ENCODE results near the gene CDH22.

The CDH22 gene

GRCh38 chr20:46343975-46344357 is 35.7 kb upstream of the CDH22 start:
- TF ChIP-seq L3MBTL2 (conservative IDR thresholded peaks at IDR 0.05) (no peak), LEF1 (IDR thresholded peaks at IDR 0.05; ENCODE audit: borderline replicate concordance) (no peak), SUZ12 (IDR thresholded peaks at IDR 0.05) (no peak), PKNOX1 (IDR thresholded peaks at IDR 0.05) (no peak), BHLHE40 (IDR thresholded peaks at IDR 0.05; ENCODE audit: borderline replicate concordance) (no peak)

GRCh38 chr20:46343348-46343974 is 35.2 kb upstream of the CDH22 start:
- DNase-seq (ENCODE audit: extremely low spot score) = no peak
- TF ChIP-seq SP1 (IDR thresholded peaks at IDR 0.05) = no peak
- POLR2A ChIA-PET = interaction anchor here (1.0 kb wide), 2 partner anchors 10 to 21 kb away, joined by 5 read pairs; no protein-coding TSS in a partner anchor
- CTCF ChIA-PET = no interaction called here

More at GRCh38 chr20:46343975-46344357, 35.7 kb upstream of the CDH22 start:
- DNase-seq (ENCODE audit: extremely low spot score) = no peak
- ChIA-PET CTCF (no interaction called here), POLR2A (interaction anchor here (1.0 kb wide), 2 partner anchors 11 to 20 kb away, joined by 5 read pairs; no protein-coding TSS in a partner anchor)

GRCh38 chr20:46342451-46343347 is 34.4 kb upstream of the CDH22 start:
- CTCF ChIA-PET = no interaction called here
- no peak for DNase-seq (ENCODE audit: extremely low spot score)
- TF ChIP-seq L3MBTL2 (conservative IDR thresholded peaks at IDR 0.05) (no peak), HDGF (IDR thresholded peaks at IDR 0.05; ENCODE audit: borderline replicate concordance) (no peak), ELF4 (IDR thresholded peaks at IDR 0.05) (no peak), CTBP1 (IDR thresholded peaks at IDR 0.05; ENCODE audit: borderline replicate concordance) (no peak), NFRKB (IDR thresholded peaks at IDR 0.05) (no peak), FOXK2 (IDR thresholded peaks at IDR 0.05) (no peak), SP1 (IDR thresholded peaks at IDR 0.05) (no peak), BHLHE40 (IDR thresholded peaks at IDR 0.05; ENCODE audit: borderline replicate concordance) (no peak)
- POLR2A ChIA-PET = no interaction called here

- ChIA-PET CTCF (no interaction called here), POLR2A (no interaction called here)
- no peak for DNase-seq (ENCODE audit: extremely low spot score)
- TF ChIP-seq ARNT (IDR thresholded peaks at IDR 0.05) = no peak
- TF ChIP-seq NFRKB (IDR thresholded peaks at IDR 0.05) = no peak
- no peak for TF ChIP-seq ZNF384 (IDR thresholded peaks at IDR 0.05)
- TF ChIP-seq FOXA1 (IDR thresholded peaks at IDR 0.05) = no peak
- no peak for TF ChIP-seq L3MBTL2 (conservative IDR thresholded peaks at IDR 0.05)
- no peak for TF ChIP-seq LEF1 (IDR thresholded peaks at IDR 0.05; ENCODE audit: borderline replicate concordance)
- no peak for TF ChIP-seq BHLHE40 (IDR thresholded peaks at IDR 0.05; ENCODE audit: borderline replicate concordance)
- TF ChIP-seq PKNOX1 (IDR thresholded peaks at IDR 0.05) = no peak
- TF ChIP-seq SP1 (IDR thresholded peaks at IDR 0.05) = no peak
- TF ChIP-seq ELF4 (IDR thresholded peaks at IDR 0.05) = no peak
- TF ChIP-seq FOXK2 (IDR thresholded peaks at IDR 0.05) = no peak
- TF ChIP-seq HDGF (IDR thresholded peaks at IDR 0.05; ENCODE audit: borderline replicate concordance) = no peak
- no peak for TF ChIP-seq CTBP1 (IDR thresholded peaks at IDR 0.05; ENCODE audit: borderline replicate concordance)
- TF ChIP-seq FOXM1 (IDR thresholded peaks at IDR 0.05; ENCODE audit: borderline replicate concordance) = no peak
Measured at GRCh38 chr20:46342010-46342378, 33.7 kb upstream of the CDH22 start.

GRCh38 chr20:46341074-46342009 is 33.0 kb upstream of the CDH22 start:
- POLR2A ChIA-PET = no interaction called here
- DNase-seq (ENCODE audit: extremely low spot score) = no peak
- CTCF ChIA-PET = no interaction called here
- TF ChIP-seq LEF1 (IDR thresholded peaks at IDR 0.05; ENCODE audit: borderline replicate concordance) (no peak), FOXA1 (IDR thresholded peaks at IDR 0.05) (no peak), PKNOX1 (IDR thresholded peaks at IDR 0.05) (no peak), SP1 (IDR thresholded peaks at IDR 0.05) (no peak), BHLHE40 (IDR thresholded peaks at IDR 0.05; ENCODE audit: borderline replicate concordance) (no peak), CTBP1 (IDR thresholded peaks at IDR 0.05; ENCODE audit: borderline replicate concordance) (no peak), ELF4 (IDR thresholded peaks at IDR 0.05) (no peak), NFRKB (IDR thresholded peaks at IDR 0.05) (no peak), SUZ12 (IDR thresholded peaks at IDR 0.05) (no peak), FOXK2 (IDR thresholded peaks at IDR 0.05) (no peak), ZNF384 (IDR thresholded peaks at IDR 0.05) (no peak), FOXM1 (IDR thresholded peaks at IDR 0.05; ENCODE audit: borderline replicate concordance) (no peak)

GRCh38 chr20:46339037-46339436 is 30.7 kb upstream of the CDH22 start:
- TF ChIP-seq L3MBTL2 (conservative IDR thresholded peaks at IDR 0.05) (no peak), FOXA1 (IDR thresholded peaks at IDR 0.05) (no peak), CTBP1 (IDR thresholded peaks at IDR 0.05; ENCODE audit: borderline replicate concordance) (no peak), SUZ12 (IDR thresholded peaks at IDR 0.05) (no peak), BHLHE40 (IDR thresholded peaks at IDR 0.05; ENCODE audit: borderline replicate concordance) (no peak), FOXM1 (IDR thresholded peaks at IDR 0.05; ENCODE audit: borderline replicate concordance) (no peak), ARNT (IDR thresholded peaks at IDR 0.05) (no peak), ZNF384 (IDR thresholded peaks at IDR 0.05) (no peak), NFRKB (IDR thresholded peaks at IDR 0.05) (no peak), LEF1 (IDR thresholded peaks at IDR 0.05; ENCODE audit: borderline replicate concordance) (no peak), ELF4 (IDR thresholded peaks at IDR 0.05) (no peak), TARDBP (IDR thresholded peaks at IDR 0.05) (no peak)
- no peak for DNase-seq (ENCODE audit: extremely low spot score)
- ChIA-PET CTCF (no interaction called here), POLR2A (no interaction called here)
